Activated CD8-positive, alpha-beta memory T cell treated with anti-CD3 and anti-CD28 coated beads for 4 hours (primary cell): ENCODE measurements around the gene LRTM2.
"Not testable (repeated sequence)": the region's sequence is repeated elsewhere in the genome, so short reads cannot be mapped to it uniquely, and the experiment has no call there.

Experiments
- DNase-seq, 2 donors: peaks; one replicate each; pipeline ENCODE4 v3.0.0-alpha.2; 2020; ENCODE audit warnings: low read depth in 2 of 2

LRTM2 gene

GRCh38 chr12:1811281-1811947 lies 9.0 kb upstream of the LRTM2 start:
- peak in 1 of 2 donors; percentile 42 for DNase-seq

DNA sequence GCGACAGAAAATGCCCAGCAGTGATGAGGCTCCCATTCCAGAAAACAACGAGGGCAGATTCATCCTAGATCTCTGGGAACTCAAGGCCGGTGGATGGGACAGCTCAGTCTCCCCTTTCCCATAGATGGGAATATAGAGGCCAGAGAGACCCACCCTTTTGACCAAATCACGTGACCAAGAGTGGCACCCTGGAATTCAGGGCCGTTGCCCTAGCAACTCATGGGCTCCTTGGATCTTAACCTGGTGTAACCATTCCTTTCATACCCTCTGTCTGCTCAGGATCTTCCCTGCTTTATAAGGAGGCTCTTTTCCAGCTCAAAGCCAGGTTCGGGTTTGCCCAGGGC lies 8.4 kb upstream of the LRTM2 start:
- no peak for DNase-seq

GRCh38 chr12:1812650-1813302 lies 7.6 kb upstream of the LRTM2 start:
- no peak for DNase-seq

DNA sequence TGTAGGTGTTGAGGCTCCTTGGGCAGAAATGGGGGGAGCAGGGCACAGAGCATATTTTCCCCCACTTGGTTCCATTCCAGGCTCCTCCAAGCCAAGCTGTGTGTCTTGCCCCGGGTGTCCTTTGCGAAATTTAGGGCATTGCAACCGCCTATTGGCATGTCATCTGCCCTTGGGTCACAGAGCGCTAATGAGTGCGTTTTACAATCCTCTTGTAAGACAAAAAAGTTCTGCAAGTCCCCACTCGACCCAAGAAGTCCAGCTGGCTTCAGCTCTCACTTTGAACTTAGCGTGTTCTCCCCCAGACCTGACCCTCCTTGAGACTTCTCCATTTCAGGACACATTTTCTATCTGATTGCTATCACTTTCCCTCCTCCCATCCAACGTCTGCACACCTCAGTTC lies 6.1 kb upstream of the LRTM2 start:
- DNase-seq = no peak

- no peak for DNase-seq
Observed at GRCh38 chr12:1815108-1815507, 5.3 kb upstream of the LRTM2 start.

- DNase-seq = no peak
Observed at GRCh38 chr12:1815814-1816729, 4.3 kb upstream of the LRTM2 start.

DNA sequence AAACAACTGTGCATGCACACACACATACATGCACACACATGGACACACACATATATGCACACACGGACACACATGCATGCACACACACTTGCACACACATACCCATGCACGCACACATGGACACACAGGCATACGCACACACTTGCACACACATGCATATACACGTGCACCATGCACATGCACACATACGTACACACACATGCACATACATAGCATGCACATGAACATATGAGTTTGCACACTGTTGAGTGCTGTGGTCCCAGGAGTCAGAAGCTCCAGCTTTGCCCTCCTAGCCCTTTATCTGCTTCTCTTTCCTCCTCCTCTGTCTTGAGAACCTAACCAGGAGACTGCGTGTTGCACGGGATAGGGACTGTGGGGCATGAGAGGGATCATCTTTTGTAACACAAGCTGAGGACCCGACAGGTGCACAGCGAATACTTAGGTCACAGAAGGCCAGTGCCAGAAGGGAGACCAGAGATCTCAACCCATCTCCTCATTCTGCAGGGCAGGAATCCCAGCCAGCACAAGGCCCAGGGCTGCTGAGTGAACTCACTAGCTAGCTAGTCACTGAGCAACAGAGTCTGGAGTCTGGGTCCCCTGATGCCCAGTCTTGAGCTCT lies 3.5 kb upstream of the LRTM2 start:
- no peak for DNase-seq

DNA sequence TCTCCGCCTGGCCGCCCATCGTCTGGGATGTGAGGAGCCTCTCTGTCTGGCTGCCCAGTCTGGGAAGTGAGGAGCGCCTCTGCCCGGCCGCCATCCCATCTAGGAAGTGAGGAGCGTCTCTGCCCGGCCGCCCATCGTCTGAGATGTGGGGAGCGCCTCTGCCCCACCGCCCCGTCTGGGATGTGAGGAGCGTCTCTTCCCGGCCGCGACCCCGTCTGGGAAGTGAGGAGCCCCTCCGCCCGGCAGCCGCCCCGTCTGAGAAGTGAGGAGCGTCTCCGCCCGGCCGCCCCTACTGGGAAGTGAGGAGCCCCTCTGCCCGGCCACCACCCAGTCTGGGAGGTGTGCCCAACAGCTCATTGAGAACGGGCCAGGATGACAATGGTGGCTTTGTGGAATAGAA lies 2.4 kb upstream of the LRTM2 start:
- DNase-seq = not testable (repeated sequence)

DNA sequence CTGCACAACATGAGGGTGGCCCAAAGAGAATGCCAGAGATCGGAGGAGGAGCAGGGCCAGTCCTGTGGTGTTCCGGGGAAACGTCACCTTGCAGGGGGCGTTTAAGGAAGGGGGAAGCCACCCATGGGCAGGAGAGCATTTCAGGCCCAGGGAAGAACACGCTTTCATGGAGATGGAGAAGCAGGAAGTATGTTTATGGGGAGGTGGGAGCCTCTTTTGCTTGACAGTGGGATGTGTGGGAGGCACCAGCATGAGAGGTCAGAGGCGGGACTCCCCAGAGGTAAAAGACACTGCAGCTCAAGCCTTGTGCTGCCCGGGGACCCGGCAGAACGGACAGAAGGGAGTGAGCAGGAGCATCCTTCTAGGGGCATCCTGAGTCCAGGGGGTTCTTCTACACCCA lies 1.3 kb upstream of the LRTM2 start:
- DNase-seq = no peak

- DNase-seq = no peak
Observed at GRCh38 chr12:1819571-1819970, 794 bp upstream of the LRTM2 start.

GRCh38 chr12:1820896-1821291 lies 529 bp downstream of the LRTM2 start:
- DNase-seq = no peak

- DNase-seq = no peak
Observed at GRCh38 chr12:1821805-1822204, 1.4 kb downstream of the LRTM2 start.

- DNase-seq = no peak
Observed at GRCh38 chr12:1822699-1823098, 2.3 kb downstream of the LRTM2 start.

GRCh38 chr12:1823237-1823636 lies 2.9 kb downstream of the LRTM2 start:
- no peak for DNase-seq

- DNase-seq = no peak
Observed at GRCh38 chr12:1825382-1826102, 5.2 kb downstream of the LRTM2 start.

- DNase-seq = no peak
Observed at GRCh38 chr12:1826401-1826800, 6.0 kb downstream of the LRTM2 start.

GRCh38 chr12:1826867-1827705 lies 6.7 kb downstream of the LRTM2 start:
- DNase-seq = no peak

- DNase-seq = no peak
Observed at GRCh38 chr12:1827826-1828805, 7.8 kb downstream of the LRTM2 start.

DNA sequence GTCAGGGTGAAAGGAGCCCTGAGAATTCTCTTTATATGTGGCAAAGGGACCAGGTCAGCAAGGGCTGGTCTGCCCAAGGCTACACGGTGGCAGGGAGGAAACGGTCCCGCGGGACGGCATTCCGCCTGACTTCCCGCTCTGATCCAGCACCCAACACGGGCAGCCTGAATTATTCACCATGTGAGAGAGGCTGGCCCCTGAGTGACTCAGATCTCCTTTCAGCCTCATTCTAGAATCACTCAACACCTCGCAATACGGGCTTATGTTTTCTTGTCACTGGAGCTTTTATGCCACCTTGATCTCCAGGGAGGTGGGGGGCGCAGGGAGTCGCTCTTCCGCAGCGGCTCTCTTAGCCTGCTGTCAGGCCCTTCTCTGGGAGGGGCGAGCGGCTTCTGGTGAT lies 8.5 kb downstream of the LRTM2 start:
- DNase-seq = no peak
